Urinary bladder (tissue), 4 donors: ENCODE data around the gene CCDC187. TPM values are rescaled to one million over a fixed set of nuclear protein-coding genes. Genes with fewer than 3 reads are reported as not detected.
"Not testable (repeated sequence)": the region's sequence is repeated elsewhere in the genome, so short reads cannot be mapped to it uniquely, and the experiment has no call there.

Experiments used
- DNase-seq: peaks from one replicate; pipeline ENCODE4 v3.0.0-alpha.2; 2015; ENCODE audit errors: extremely low spot score
- H3K27ac ChIP-seq: one replicate; pipeline ENCODE4 v1.5.1; 2013; ENCODE audit warnings: low read depth, mild to moderate bottlenecking, moderate library complexity
- H3K36me3 ChIP-seq: one replicate; pipeline ENCODE4 v1.6.1; 2013; ENCODE audit warnings: mild to moderate bottlenecking, moderate library complexity; ENCODE audit not compliant: insufficient read depth
- H3K4me1 ChIP-seq: one replicate; pipeline ENCODE4 v1.6.1; 2013; ENCODE audit warnings: mild to moderate bottlenecking, moderate library complexity; ENCODE audit not compliant: insufficient read depth
- H3K4me3 ChIP-seq: one replicate; pipeline ENCODE4 v1.5.1; 2013; ENCODE audit warnings: low read depth, low read length
- WGBS: extraction: QIAGEN DNeasy Blood & Tissue Kit; methylation state at CpG from one replicate; pipeline ENCODE4 v1.1.7; 2013; 5-methylcytosine and 5-hydroxymethylcytosine counted together
- polyA plus RNA-seq: library from polyadenylated mRNA; stranded (reverse); fragments of 200-250 nt; gene quantifications from one replicate; pipeline ENCODE4 v1.2.3, GENCODE V29; 2013
- total RNA-seq: library from RNA; depleted of rRNA; stranded (reverse); fragments of >200 nt; gene quantifications from one replicate; pipeline ENCODE4 v1.2.3, GENCODE V29; 2014
- donor health status: healthy with polysubstance abuse.
- donor health status: healthy.

CCDC187 gene
- total and polyA plus RNA-seq, 2 donors = 0.19 to 0.58 TPM

- no peaks in the 10 kb centered on the region for H3K4me1 ChIP-seq
- DNase-seq = no peak
- peak within 1 kb of the TSS; percentile 49 for H3K27ac ChIP-seq
- 1% methylated on average over 75 of the region's 88 CpGs for WGBS
- peak within 1 kb of the TSS; percentile 69 for H3K4me3 ChIP-seq
- H3K36me3 ChIP-seq = no peaks in the 10 kb centered on the region
Observed at GRCh38 chr9:136327304-136327974, 23.5 kb upstream of the CCDC187 start, which contains the start of gene GPSM1. GPSM1 (plus strand) TSS chr9:136327539; CDS start chr9:136327696, 157 bp downstream.

- no peak for DNase-seq
- Histone ChIP-seq H3K36me3 (no peaks in the 10 kb centered on the region), H3K4me1 (no peaks in the 10 kb centered on the region), H3K27ac (peak overlapping the region; percentile 49), H3K4me3 (peak overlapping the region; percentile 69)
- WGBS = 41% methylated on average over 17 of the region's 17 CpGs
Observed at GRCh38 chr9:136326761-136327303, 22.9 kb upstream of the CCDC187 start.

- WGBS = 40% methylated on average over 28 of the region's 28 CpGs
- no peak overlapping the region for H3K4me3 ChIP-seq
- DNase-seq = no peak
- H3K27ac ChIP-seq = peak overlapping the region; percentile 49
- no peaks in the 10 kb centered on the region for H3K4me1 ChIP-seq
- no peaks in the 10 kb centered on the region for H3K36me3 ChIP-seq
Observed at GRCh38 chr9:136326061-136326760, 22.3 kb upstream of the CCDC187 start.

GRCh38 chr9:136325358-136325757 is 21.5 kb upstream of the CCDC187 start:
- no peak for DNase-seq
- Histone ChIP-seq H3K36me3 (no peaks in the 10 kb centered on the region), H3K4me1 (no peaks in the 10 kb centered on the region), H3K4me3 (no peak overlapping the region), H3K27ac (no peak overlapping the region)
- WGBS = 94% methylated on average over 13 of the region's 13 CpGs

GRCh38 chr9:136324501-136325300 is 20.8 kb upstream of the CCDC187 start:
- no peak for DNase-seq
- H3K4me1 ChIP-seq = no peaks in the 10 kb centered on the region
- WGBS = 71% methylated on average over 24 of the region's 24 CpGs
- H3K4me3 ChIP-seq = no peak overlapping the region
- H3K36me3 ChIP-seq = no peaks in the 10 kb centered on the region
- no peak overlapping the region for H3K27ac ChIP-seq

- no peak for DNase-seq
- Histone ChIP-seq H3K36me3 (no peaks in the 10 kb centered on the region), H3K27ac (no peak overlapping the region), H3K4me1 (no peaks in the 10 kb centered on the region), H3K4me3 (no peak overlapping the region)
- 79% methylated on average over 17 of the region's 17 CpGs for WGBS
Observed at GRCh38 chr9:136323371-136323789, 19.5 kb upstream of the CCDC187 start.

- no peak overlapping the region for H3K4me3 ChIP-seq
- H3K4me1 ChIP-seq = no peaks in the 10 kb centered on the region
- WGBS = 76% methylated on average over 23 of the region's 23 CpGs
- no peak for DNase-seq
- no peaks in the 10 kb centered on the region for H3K36me3 ChIP-seq
- H3K27ac ChIP-seq = no peak overlapping the region
Observed at GRCh38 chr9:136322756-136323330, 18.9 kb upstream of the CCDC187 start.

GRCh38 chr9:136321561-136321960 is 17.7 kb upstream of the CCDC187 start:
- WGBS = 88% methylated on average over 19 of the region's 19 CpGs
- no peaks in the 10 kb centered on the region for H3K4me1 ChIP-seq
- H3K27ac ChIP-seq = no peak overlapping the region
- no peaks in the 10 kb centered on the region for H3K36me3 ChIP-seq
- no peak overlapping the region for H3K4me3 ChIP-seq
- DNase-seq = no peak

GRCh38 chr9:136320972-136321371 is 17.1 kb upstream of the CCDC187 start:
- not testable (repeated sequence) for H3K27ac ChIP-seq, H3K4me1 ChIP-seq, DNase-seq, H3K4me3 ChIP-seq, H3K36me3 ChIP-seq

- H3K27ac ChIP-seq, H3K4me3 ChIP-seq, H3K36me3 ChIP-seq, H3K4me1 ChIP-seq, DNase-seq: not testable (repeated sequence)
- WGBS = 91% methylated on average over 3 of the region's 3 CpGs
Observed at GRCh38 chr9:136319955-136320354, 16.1 kb upstream of the CCDC187 start.

GRCh38 chr9:136319244-136319643 is 15.3 kb upstream of the CCDC187 start:
- 96% methylated on average over 14 of the region's 14 CpGs for WGBS
- not testable (repeated sequence) for H3K27ac ChIP-seq, H3K36me3 ChIP-seq, H3K4me3 ChIP-seq, H3K4me1 ChIP-seq, DNase-seq

- Histone ChIP-seq H3K36me3 (no peaks in the 10 kb centered on the region), H3K27ac (no peak overlapping the region), H3K4me1 (no peaks in the 10 kb centered on the region), H3K4me3 (no peak overlapping the region)
- DNase-seq = no peak
- WGBS = 87% methylated on average over 16 of the region's 16 CpGs
Observed at GRCh38 chr9:136318776-136319241, 14.9 kb upstream of the CCDC187 start.

GRCh38 chr9:136318111-136318775 is 14.3 kb upstream of the CCDC187 start:
- 74% methylated on average over 21 of the region's 21 CpGs for WGBS
- H3K36me3 ChIP-seq = no peaks in the 10 kb centered on the region
- no peak for DNase-seq

More at GRCh38 chr9:136318111-136318775, 14.3 kb upstream of the CCDC187 start:
- Histone ChIP-seq H3K4me3 (no peak overlapping the region), H3K4me1 (no peaks in the 10 kb centered on the region), H3K27ac (no peak overlapping the region)
